ENCODE measurements around the gene BRI3. TPM values are rescaled to one million over a fixed set of nuclear protein-coding genes. Genes with fewer than 3 reads are reported as not detected.

BRI3 gene
- total RNA-seq, 1 experiment from 2014 or later = 67.6 TPM

DNA sequence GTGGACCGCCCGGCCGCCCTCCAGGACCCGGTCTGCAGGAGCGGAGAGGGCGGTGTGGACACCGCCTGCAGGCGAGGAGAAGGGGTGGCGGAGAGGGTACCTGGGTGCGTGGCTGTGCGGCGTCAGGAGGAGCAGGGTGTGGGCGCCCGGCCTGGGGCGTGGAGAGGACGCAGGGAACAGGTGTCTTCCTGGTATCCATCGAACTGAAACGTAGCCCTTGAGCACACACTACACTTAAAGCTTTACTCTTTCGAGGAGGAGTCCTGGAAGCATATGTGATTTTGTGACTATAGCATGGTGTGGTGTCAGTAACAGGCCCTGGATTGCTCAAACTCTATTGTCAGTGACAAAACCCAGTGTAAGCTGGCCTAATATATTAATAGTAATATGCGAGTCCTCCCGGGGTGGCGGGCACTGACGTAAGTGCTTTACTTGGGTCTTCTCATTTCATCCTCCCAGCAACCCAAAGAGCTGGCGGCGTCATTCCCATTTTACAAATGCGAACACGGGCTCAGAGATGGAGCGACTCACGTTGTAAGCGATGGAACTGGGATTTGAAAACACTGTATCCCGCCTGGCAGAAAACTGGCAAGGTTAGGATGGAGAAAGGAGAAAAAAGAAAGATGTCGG, 28.9 kb upstream of the BRI3 start:
- peak; percentile 9 for DNase-seq (ENCODE audit: low read depth)

DNA sequence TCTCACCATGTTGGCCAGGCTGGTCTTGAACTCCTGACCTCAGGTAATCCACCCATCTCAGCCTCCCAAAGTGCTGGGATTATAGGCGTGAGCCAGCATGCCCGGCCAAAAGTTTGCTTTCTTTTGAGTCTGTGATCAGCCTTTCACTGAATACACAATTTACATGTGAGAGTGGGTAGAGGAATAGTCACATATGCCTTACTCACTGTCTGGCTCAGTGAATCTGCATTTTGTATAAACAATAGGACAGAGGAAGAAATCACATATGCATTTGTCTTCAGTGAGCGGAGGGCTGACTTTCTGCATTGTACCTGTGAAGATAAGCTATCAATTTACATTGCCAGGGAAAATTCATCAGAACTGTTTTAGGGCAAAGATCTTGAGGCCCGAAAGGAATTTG, 27.0 kb upstream of the BRI3 start:
- no peak for DNase-seq (ENCODE audit: low read depth)

DNA sequence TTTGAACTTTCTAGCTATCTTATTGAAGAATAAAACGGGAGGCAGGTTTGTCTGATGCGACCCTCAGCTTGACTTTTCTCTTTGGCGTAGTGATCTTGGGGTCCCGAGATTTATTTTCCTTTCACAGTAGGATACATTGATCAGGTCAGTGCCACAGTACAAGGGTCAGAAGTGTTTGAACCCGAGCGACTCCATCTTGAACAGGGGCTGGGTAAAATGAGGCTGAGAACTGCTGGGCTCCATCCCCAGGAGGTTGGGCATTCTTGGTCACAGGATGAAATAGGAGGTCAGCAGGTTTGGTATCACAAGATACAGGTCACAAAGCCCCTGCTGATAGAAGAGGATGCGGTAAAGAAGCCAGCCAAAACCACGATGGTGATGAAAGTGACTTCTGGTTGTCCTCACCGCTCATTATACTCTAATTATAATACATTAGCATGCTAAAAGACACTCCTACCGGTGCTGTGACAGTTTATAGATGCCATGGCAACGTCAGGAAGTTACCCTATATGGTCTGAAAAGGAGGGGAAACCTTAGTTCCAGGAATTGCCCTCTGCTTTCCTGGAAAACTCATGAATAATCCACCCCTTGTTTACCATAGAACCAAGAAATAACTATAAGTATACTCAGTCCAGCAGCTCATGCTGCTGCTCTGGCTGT, 26.4 kb upstream of the BRI3 start:
- DNase-seq (ENCODE audit: low read depth) = no peak

DNA sequence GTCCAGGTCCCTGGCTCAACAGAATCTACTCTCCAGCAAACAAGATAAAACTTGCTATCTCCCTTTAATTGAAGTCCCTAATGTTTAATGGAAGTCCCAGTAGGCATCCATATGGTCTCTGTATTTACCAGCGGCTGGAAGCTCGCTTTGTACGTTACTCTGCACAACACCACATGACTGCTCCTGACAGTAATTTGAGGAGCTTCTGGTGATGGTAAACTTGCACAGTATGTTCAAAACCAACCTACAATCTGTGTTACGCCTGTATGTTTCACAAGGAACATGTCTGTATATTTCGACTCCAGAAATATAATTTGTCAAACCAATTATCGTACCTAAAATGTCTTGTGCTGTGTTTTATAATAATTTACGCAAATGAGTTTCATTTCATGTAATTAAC, 25.1 kb upstream of the BRI3 start:
- DNase-seq (ENCODE audit: low read depth) = no peak

DNA sequence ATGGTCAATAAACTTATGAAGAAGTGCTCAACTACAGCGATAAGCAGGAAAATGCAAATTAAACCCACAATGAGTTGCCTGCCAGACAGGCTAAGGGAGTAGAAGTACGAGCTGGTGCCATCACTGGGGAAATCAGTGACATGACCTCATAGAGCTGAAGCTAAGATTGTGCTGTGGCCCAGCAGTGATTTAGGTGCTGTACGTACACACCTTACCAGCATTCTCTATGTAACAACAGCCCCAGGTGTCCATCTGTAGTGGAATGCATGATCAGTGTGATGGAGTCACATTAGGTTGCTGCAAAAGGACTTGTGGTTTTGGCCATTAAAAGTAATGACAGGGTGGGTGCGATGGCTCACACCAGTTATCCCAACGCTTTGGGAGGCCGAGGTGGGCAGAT, 23.8 kb upstream of the BRI3 start:
- DNase-seq (ENCODE audit: low read depth) = no peak

DNA sequence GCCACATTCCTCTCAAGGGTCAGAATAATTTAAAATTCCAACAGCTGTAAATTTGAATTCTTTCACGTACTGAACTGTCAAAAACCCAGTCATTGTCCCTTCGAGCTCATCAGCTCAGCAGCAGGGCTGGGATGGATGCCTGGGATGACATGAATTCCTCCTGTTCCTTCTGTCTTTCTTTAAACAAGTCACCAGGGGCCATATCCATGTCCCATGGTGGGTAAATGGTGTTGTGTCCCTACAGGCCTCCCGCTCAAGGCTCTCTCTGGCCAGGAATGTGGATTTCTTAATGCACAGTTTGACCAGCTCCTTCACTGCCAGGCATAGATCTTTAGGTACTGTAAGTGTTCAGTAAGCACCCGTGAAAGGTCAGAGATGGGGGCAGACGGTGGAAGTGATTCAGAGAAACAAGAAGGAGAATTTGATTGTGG, 15.6 kb upstream of the BRI3 start:
- peak; percentile 83 for DNase-seq (ENCODE audit: low read depth)

DNA sequence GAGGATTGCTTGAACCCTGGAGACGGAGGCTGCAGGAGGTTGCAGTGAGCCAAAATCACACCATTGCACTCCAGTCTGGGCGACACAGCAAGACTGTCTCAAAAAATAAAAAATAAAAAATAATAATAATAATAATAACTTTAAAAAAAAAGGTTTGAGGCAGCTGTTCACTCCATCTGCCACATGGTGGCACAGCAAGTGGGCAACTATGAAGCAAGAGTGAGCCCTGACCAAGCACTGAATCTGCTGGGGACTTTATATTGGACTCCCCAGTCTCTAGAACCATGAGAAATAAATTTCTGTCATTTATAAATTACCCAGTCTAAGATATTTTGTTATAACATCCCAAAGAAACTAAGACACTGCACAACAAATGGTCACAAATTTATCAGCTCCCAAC, 14.6 kb upstream of the BRI3 start:
- peak; percentile 59 for DNase-seq (ENCODE audit: low read depth)

DNA sequence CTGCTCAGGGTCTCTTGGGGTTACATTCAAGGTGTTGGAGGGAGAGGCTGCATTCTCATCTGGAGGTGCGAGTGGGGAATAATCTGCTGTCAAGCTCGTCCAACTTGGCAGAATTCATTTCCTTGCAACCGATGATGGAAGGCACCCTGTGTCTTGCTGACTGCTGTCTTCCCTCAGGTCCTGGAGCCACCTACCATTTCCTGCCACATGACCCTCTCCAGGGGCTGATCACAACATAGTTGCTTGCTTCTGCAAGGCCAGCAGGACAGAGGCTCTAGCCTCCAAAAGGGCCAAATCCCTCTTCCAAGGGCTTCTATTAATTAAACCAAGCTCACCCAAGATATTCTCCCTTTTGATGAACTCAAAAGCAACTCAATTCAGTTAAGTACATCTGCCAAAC, 14.2 kb upstream of the BRI3 start:
- DNase-seq (ENCODE audit: low read depth) = no peak

DNA sequence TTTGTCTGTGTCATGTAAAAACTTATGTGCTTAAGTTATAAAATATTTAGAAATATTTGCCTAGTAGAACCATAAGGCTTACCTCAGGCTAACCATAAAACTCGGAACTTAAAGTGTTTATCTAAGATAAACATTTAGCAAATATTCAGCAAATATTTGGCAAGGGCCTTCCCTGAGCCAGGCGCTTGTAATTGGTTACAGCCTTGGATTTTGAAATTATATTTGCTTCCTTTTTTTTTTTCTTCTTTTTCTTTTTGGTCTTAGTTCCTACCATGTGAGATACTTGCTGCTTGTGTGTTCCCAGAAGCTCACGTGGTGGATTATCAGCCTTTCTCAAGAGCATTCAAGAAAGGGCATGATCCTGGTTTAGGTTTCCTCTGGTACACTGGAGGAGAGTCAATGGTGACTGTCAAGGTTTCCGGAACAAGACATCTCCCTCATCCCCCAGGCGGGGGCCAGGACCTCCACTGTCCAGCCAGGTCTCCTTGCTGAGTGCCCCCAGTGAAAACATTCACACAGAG, 5.2 kb upstream of the BRI3 start:
- no peak for DNase-seq (ENCODE audit: low read depth)

DNA sequence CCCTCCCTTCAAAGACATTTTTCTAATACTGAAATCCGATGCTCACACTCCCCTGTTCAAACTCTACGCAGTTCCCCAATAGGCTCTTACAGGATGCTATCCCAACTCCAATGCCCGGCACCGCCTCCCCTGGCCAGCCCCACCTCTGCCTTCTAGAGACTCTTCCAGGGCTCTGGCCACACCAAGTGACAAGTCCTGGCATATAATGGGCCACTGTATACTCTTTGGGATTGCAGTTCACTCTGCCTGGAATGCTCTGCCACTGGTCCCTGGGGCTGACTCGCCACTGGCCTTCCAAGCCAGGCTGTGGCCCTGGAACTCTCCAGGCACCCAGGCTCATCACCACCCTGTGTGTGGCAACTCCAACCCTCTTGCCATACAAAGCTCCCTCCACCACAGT, 3.1 kb upstream of the BRI3 start:
- DNase-seq (ENCODE audit: low read depth) = no peak

DNA sequence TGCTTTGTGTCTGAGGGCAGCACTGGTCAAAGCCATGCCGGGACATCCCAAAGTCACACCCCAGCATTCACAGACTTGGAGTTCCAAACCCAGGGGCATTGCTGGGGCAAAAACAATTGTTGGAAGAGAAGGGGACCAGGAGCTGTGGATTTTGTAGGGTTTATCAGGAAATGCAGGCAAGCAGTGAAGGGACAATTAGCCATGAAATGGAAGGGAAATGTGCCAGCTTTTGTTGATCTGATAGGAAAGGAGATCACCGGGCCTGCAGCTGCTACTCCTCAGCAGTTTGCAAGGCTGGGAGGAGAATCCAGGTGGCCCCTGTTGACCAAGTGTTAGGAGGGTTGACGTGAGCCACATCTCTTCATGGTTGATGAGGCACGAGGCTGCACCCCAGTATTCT, 2.5 kb upstream of the BRI3 start:
- DNase-seq (ENCODE audit: low read depth) = no peak

DNA sequence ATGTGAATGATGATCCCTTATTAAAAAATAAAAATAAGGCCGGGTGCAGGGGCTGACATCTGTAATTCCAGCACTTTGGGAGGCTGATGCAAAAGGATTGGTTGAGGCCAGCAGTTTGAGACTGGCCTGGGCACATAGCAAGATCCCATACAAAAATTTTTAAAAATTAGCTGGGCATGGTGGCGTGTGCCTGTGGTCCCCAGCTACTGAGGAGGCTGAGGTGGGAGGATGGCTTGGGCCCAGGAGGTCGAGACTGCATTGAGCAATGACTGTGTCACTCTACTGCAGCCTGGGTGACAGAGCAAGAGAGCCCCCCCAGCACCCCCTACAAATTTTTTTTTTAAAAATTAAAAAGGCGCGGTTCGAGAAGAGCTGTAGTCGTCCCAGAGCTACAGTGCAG, 1.2 kb upstream of the BRI3 start:
- no peak for DNase-seq (ENCODE audit: low read depth)

DNA sequence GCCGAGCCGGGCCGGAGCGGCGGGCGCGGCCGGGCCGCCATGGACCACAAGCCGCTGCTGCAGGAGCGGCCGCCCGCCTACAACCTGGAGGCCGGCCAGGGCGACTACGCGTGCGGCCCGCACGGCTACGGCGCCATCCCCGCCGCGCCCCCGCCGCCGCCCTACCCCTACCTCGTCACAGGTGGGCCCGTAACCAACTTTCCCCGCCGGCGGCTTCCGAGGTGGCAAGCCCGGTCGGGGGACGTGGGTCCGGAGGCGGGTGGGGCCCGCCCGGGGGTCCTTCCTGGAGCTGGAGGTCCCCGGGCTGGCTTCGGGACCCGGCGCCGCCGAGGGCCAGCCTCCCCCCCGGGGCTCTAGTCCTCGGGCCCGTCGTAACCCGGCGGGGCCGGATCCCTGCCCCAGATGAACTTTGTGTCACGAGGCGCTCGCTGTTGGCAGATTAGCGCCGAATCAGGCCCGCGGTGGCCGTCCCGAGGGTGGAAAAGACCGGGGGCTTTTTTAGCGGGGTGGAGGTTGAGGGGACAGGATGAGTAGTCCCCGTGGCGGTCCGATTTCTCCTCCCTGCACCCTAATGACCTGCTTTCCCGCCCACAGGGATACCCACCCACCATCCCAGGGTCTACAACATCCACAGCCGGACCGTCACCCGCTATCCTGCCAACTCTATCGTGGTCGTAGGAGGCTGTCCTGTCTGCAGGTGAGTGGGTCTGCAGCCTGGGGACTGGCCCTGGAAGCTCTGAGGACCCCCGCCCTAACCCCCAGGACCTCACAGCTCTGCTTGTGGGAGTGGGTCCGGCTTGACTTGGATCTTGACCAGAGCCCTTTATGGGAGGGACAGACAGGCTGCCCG, 496 bp downstream of the BRI3 start:
- no peak for DNase-seq (ENCODE audit: low read depth)

DNA sequence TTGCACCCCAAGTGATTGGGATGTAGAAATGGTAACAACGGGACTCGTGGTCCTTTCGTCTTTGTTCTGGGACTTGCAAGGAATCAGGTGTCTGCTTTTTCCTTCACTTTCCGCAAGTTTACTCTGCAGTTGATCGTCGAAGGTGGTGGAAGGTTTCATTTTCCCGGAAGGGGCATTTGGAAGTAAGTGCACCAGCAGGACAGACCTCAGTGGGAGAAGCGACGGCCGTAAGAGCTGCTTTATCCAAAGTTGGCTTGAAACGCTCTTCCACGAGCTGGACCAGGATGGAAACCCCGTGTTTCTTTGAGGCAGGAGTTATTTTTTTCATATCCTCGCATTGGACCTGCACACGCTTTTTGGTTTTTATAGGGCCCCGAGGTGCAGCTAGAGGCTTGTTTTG, 1.2 kb downstream of the BRI3 start:
- DNase-seq (ENCODE audit: low read depth) = peak; percentile 27

DNA sequence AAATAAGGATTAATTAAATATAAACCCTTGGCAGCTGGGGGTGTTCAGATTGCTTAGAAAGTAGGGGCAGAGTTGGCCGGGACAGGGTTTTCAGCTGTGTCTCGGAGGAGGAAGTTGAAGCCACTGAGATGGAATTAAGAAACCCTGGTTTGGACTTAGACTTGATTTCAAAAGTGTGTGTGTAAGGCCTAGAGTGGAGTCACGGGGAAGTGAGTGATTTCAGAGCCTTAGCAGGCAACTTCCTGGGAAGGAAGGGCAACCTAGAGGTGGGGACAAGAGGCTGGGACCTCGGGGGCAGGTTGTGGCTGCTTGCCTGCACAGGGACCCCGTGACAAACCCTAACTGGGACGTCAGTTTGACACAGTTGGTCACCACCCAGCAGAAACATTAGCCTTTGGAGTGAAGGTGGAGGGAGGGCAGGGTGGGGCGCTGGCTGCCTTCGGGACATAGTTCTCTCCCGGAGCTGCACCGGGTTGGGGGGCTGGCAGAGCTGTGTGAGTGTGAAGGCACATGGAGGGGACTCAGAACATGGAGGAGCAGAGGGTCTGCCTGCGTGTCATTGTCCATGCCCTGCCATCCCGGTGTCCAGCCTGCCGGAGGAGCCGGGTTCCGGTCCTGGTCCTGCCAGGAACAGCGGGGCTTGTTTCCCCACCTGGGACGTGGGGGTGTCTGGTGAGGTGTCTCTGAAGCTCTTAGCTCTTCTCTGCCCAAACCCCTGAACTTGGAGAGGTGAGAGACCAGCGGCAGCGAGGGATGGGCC, 1.8 kb downstream of the BRI3 start:
- peak; percentile 73 for DNase-seq (ENCODE audit: low read depth)

DNA sequence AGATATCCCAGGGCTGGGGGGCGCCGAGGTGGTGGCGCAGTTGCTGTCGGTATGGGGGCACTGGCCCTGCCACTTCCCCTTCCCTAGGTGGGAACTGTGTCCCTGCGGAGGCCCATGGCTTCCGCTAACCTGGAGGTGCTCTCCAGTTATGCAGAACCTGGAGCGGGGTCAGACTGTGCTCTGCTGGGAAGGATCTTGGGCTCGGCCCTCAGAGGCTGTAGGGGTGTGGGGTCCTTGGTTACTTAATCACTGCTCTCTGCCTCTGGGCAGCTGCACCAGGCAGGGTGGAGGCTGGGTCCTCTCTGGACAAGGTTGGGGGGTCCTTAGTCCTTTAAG, 2.4 kb downstream of the BRI3 start:
- DNase-seq (ENCODE audit: low read depth) = no peak

DNA sequence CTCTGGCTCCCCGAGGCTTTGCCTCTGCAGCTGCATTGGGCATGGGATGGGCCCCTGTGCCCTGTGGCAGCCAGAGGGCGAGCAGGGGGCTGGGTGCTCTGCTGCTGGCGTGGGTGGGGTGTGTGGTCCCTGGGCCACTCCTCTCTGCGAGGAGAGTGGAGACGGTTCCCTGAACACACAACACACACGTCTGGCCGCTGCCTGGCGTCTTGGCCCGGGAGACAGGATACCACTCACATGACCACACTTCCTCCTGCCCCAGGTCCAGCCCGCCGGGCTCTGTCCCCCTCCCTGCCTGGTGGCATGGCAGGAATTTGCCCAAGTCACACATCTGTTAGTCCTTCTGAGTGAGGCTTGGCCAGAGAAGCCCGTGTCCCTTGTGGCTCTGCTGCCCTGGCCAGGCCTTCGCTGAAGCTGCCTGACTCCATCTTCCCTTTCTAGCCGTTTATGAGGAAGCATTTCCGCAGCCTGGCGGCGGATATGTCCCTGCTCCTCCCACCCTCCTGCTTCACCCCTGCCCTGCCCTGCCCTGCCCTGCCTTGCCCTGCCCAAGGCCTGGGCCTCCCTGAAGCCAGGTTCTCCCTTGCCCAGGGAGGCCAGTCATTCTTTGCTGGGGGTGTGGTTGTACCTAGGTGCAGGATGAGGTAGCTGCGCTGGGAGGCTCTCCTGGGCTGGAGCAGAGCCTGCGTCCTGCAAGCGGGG, 3.0 kb downstream of the BRI3 start:
- DNase-seq (ENCODE audit: low read depth) = peak; percentile 94

DNA sequence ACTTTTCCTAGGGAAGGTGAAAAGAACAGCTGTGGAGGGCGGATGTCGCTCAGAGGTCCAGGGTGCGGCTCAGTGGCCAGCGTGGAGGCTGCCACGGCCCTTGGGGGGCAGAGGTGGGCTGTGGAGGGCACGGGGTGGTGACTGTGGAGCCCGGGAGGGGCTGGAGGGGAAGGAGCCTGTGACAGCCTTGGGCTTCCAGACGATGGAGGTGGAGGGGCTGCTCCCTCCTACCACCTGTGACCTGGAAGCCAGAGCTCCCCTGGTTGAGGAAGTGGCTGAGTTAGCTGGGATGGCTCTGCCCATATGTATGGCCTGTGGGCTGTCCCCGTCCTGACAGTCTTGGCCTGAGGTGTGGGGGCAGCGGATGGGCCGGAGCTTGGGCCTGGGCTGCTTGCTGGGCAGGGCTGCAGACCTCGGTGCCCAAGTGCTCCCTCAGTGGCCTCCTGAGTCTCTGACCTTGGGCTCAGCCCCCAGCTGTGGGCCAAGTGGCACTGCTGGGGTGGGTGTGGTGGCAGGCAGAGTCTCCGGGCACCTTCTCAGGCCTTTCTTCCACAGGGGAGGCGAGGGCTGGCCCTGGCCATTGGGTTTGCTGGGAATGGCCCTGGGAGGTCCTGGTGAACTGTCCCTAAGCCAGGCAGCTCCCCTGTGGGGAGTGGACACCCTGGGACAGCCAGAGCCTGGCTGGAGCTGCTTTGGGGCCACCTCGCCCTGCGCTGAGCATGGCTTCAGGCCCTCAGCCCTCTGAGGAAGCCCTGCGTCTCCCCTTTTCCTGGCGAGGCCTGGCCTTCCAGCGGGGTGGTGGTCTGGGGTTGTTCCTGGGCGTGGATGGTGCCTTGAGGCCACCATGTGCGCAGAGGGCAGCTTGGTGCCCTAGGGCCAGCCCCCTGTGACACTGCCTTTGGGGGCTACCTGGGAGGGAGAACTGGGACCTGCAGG, 3.9 kb downstream of the BRI3 start:
- no peak for DNase-seq (ENCODE audit: low read depth)

DNA sequence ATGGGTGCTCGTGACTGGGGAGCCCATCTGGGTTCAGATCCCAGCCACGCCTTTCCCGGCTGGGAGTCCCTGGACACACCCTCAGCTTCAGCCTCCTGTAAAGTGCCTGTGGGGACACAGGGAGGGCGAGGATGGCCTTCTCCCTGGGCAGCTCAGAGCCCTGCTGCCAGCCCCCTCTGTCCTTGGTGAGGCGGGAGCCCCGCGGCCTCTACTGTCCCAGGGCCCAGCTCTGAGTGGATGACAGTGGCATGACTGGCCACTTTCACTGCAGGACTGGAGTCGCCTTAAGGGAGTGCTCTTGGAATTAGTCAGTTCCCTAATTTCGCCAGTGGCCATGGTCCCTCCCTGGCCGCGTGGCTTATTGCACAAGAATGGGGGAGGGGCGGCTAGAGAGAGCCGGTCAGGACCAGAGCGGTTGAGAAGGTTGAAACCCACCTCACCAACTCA, 4.6 kb downstream of the BRI3 start:
- DNase-seq (ENCODE audit: low read depth) = peak; percentile 82

Measured in LHCN-M2 (cell line).